NCI-H524 treated with DMSO at 0.1 percent for 48 hours (cell line): ENCODE measurements around the gene IL2RA.
"Not testable (repeated sequence)": the region's sequence is repeated elsewhere in the genome, so short reads cannot be mapped to it uniquely, and the experiment has no call there.

Source experiments
- DNase-seq: peaks from one replicate; lab custom pipeline; 2025; lab: John Stamatoyannopoulos, UW

Gene IL2RA

DNA sequence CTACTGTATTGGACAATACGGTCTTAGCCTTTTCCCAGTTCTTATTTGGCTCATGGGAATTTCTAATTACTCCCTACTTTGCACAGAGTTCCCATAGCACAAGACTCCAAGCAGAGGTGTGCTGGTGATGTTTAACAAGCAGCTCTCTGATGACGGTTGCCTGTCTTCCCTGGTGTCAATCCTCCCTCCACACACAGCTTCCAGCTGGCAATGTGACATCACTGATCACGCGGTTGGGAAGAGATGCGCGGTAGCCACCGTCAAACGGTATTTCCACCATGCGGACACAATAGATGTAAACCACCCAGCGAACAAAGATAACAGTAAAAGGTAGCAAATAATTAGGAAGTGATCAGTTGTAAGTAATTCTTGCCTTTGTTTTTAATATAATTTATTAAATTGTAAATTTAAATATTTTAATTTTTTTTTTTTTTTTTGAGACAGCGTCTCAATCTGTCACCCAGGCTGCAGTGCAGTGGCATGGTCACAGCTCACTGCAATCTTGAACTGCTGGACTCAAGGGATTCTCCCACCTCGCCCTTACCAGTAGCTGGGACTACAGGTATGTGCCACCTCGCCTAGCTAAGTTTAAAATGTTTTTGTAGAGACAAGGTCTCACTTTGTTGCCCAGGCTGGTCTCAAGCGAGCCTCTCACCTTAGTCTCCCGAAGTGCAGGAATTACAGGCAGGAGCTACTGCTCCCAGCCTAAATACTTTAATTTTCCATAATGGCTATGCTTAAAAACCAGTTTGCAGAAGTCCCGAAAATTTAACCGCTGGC is 48.6 kb downstream of the IL2RA start:
- no peak for DNase-seq

DNA sequence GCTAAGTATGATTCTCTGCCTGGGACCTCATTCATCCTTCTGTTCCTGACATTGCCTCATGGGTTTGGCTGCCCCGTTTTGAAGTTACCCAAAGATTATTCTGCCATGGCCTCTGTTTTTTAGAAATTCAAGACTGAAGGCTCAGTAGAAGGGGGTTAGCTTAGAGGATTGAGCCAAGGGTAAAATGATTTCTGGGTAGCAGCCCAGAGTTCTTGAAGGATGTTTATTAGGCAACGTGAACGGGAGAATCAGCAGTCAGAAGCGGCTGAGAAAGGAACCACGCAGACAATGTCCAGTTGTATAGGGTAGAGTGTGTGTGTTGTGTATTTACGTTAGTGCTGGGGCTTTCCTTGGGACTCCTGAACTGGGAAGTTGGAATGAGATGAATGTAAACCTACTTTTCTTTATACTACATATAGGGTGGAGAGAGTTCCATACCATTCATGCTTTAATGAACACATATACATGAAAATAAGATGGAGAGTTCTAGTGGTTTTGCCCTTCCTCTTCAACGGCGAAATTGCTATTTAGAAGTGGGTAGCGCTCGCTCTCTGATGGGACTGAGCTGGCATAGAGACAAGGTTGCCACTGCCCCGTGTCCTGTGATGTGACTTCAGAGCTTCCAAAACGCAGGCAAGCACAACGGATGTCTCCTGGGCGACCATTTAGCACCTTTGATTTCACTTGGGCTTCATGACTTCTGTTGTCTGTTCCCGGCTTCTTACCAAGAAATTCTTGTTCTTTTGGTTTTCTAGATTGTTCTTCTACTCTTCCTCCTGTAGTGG is 49.9 kb downstream of the IL2RA start:
- no peak for DNase-seq

DNA sequence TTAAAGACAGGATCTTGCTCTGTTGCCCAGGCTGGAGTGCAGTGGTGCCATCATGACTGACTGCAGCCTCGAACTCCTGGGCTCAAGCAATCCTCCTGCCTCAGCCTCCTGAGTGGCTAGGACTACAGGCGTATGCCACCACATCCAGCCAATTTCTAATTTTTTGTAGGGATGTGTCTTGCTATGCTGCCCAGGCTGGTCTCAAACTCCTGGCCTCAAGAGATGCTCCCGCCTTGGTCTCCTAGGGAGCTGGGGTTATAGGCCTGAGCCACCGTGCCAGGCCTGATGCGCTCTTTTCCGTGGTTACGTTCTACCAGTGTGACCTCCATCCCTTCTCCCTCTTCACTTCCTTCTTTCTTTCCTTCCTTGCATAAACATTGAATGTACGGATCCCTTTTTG is 50.6 kb downstream of the IL2RA start:
- no peak for DNase-seq

DNA sequence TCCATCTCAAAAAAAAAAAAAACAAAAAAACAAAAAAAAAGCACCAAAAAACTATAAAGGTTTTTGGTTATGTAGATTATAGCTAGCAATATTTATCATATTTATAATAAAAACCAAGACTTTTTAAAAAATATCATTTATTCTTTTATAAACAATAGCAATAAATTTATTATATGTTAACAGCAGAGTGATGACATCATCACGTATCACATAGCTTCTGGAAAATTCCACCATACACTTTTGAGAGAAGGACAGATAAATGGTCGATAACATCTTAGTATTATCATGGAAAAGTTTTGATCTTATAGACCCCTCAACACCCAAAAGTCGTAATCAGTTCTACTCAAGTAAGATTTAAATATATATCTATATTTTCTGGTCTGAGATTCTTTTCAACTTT is 51.6 kb downstream of the IL2RA start:
- DNase-seq = no peak

DNA sequence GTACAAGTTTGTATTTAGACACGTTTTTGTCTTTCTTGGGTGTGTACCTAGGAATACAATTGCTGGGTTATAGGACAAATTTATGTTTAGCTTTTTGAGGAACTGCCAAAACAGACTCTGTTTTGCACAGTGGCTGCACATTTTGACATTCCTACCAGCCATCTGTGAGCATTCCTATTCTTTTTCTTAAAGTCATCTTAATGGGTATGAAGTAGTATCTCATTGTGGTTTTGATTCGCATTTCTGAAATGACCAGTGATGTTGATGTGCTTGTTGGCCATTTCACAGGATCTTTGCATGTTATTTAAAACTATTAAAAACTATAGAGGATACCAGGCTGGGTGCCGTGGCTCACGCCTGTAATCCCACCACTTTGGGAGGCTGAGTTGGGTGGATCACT is 52.2 kb downstream of the IL2RA start:
- DNase-seq = no peak

DNA sequence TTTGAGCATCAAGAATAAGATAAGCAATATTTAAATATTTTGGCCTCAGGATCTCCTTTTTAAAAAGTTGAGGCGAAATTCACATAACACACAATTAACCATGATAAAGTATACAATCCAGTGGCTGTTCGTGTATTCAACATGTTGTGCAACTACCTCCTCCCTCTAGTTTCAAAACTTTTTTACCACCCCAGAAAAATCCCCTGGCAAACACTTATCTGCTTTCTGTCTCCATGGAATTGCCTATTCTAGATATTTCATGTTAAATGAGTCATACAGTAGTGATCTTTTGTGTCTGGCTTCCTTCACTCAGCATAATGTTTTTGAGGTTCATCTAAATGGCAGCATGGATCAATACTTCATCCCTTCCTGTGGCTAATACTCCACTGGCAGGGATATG is 53.0 kb downstream of the IL2RA start:
- DNase-seq = no peak

DNA sequence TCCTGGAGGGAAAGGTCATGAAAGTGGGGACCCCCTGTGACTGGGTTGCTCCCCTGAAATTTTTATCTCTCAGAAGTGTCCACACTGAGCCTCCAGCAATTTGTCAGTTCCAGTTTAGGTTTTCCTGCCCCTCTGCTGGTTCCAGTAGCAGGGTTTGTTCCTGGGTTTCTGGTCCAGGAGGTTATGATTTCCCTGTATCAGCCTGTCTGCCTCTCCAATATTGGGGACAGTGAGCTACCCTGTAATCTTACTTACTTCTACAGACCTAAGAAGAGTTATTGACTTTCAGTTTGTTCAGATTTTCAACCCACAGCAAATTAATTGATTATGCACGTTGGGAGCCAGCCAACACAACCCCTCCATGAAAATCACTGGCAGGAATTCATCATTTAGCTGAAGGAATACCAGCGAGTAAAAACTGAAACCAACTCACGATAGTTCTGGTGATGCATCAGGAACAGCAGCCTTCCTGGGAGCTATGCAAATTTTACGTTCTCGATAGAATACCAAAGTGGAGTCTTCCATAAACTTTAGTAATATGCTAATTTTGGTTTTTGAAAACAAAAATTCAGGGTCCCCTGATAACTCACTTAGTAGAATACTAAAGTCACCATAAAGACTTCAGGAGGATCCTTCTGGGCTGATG is 53.5 kb downstream of the IL2RA start:
- no peak for DNase-seq

DNA sequence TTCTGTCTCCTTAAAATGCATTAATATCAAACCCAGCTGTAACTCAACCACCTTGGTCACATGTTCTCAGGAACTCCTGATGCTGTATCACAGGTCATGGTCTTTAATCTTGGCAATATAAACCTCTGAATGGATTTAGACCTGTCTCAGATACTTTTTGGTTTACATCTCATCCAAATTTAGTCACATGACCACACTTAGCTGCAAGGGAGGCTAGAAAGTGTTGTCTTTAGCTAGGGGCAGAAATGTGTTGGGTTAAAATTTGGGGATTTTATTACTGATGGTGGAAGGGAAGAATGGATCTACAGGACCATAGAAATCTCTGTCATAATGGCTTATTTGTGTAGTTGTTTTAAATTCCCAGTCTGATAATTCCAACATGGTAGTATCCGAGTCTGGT is 55.2 kb downstream of the IL2RA start:
- DNase-seq = no peak

DNA sequence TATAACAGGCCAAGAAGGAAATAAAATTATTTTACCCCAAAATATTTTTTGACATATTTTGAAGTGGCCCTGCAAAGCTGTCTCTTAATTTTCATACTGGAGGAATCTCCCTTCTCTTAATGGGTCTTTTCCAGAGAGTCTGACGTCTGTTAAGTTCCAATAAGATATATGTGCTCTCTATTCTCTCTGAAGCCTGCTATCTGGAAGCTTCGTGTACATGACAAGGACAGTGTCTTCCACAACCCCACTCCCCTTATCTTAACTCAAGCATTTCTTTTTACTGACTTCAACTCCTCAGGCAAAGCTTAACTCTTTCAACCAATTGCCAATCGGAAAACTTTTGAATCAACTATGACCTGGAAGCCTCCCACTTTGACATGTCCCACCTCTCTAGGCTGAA is 55.6 kb downstream of the IL2RA start:
- no peak for DNase-seq

DNA sequence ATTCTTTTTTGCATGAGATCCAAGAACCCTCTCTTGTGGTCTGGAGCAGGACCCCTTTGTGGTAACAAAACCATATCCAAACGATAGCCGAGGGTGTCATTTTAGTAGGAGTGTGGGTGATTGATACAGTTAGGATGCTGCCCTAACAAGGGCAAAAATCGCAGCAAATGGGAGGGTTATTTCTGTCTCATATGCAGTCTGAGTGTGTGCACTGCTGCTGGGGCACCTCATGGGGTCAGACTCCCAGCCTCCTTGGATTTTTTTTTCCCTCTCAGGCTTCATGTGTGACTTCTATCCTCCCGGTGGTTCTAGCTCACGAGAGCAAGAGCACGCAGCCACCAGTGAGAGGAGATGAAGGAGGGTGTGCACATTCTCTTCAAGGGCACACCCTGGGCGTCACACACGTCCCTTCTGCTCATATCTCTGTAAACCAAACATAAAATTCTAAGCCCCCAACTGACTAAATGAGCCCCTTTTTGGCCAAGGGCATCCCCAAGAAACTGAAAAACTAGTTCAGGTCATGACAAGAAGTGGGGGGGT is 56.2 kb downstream of the IL2RA start:
- no peak for DNase-seq

DNA sequence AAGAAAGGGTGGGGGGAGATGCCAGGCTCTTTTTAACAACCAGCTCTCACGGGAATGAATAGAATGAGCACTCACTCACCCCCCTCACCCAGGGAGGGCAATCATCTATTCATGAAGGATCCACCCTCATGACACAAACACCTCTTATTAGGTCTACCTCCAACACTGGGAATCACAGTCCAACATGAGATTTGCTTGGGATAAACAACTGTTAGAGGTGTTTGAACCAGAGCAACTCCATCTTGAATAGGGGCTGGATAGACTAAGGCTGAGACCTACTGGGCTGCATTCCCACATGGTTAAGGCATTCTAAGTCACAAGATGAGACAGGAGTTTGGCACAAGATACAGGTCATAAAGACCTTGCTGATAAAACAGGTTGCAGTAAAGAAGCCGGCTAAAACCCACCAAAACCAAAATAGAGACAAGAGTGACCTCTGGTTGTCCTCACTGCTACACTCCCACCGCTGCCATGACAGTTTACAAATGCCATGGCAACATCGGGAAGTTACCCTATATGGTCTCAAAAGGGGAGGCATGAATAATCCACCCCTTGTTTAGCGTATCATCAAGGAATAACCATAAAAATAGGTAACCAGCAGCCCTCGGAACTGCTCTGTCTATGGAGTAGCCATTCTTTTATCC is 56.9 kb downstream of the IL2RA start:
- DNase-seq = not testable (repeated sequence)

DNA sequence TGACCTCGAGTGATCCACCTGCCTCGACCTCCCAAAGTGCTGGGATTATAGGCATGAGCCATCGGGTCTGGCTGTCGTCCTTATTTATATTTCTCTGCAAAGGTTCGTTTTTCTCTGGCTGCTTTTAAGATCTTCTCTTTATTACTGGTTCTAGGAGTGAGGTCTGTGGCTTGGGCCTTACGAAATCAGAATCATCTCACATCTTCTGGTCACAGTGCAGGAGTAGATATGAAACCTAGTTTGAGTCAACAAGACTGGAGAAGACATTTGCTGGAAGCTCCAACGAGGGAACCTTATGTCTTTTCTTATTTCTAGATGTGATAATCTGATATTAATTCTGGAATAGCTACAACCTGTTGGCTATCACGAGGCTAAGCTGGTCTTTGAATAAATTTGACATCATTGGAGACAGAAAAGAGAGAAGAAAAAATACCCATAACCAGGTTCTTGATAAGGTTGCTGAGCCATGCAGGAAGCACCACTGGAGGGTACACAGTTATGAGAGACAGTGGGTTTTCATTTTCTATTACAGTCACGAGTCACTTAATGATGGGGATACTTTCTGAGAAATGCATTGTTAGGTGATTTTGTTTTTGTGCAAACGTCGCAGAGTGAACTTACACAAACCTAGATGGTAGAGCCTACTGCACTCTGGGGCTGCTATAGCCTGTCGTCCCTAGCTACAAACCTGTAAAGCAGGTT is 59.2 kb downstream of the IL2RA start:
- no peak for DNase-seq

DNA sequence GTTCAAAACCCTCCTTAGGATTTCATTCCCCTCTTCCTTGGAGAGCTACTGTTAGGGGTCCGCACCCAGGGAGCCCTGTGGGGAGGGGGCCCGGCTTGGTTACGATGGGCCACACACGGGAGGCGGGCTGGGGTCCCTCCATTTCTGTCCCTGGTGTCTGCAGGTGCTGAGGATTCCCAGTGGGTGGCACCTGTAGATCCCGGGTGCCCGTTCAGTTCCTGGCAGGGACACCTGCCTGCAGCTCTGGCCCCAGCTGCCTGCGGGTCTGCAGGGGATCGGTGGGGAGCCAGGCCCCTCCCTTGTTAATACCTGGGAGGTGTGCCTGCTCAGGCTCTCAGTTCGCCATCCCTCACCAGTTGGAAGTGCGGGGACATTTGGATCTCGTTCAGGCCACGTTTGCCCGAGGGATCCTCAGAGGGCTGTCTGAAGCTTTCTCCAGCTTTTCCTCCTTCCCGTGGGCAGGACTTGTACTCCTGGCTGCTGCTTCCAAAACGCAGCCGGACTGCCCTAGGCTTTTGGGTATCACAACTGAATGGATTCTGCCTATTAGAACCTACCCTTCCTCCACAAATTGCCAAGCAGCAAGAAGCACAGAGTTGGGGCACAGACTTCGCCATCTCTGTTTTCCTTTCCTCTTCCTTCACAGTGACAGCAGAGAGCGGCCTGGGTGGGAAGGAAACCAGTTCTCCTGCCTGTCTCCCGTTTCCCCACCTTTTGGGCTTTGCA is 62.6 kb downstream of the IL2RA start:
- DNase-seq = no peak

DNA sequence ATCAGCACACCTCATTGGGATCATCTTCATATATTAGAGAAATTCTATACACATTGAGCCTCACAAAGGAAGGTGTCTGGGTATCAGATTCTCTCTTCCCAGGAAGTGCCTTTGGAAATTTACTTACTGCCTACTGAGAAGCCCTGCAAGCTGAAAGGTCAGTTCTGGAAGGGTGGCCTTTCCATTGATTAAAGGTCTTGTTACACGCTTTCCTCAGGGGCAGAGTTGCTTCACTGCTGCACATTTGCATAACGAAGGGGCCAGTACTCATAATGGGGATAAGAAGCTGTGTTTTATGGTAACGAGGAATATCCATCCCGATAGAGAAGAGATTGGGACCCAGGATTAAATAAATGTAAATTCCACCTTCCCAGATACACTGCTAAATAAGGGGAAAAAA is 65.5 kb downstream of the IL2RA start:
- DNase-seq = no peak

DNA sequence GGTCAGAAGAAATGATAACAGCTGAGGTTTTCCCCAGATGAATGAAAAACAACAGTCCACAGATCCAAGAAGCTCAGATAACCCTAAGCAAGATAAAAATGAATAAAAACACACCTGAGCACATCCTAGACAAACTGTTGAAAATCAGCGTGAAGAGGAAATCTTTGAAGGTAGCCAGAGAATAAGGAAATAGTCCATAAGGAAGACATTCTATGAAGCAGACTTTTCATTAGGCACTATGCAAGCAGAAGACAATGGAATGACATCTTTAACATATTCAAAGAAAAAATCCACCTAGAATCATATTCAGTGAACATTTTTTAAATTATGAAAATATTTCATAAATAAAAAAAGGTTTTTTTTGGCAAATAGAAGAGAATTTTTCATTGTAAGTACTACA is 69.8 kb downstream of the IL2RA start:
- no peak for DNase-seq

DNA sequence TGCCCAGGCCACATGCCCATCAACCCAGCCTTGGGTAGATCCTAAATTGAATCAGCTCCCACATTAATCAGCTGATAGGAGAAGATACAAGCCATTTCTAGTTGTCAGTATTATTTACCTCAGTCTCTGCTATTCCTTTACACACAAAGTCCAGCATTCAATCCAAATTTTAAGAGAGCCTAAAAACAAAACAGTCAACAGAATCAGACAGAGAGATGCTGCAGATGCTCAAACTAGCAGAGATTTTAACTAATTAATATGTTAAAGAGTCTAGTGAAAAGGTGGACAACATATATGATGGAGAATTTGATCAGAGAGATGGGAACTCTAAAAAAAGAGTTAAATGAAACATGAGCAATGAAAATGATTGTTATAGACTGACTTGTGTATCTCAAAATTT is 70.5 kb downstream of the IL2RA start:
- DNase-seq = no peak

DNA sequence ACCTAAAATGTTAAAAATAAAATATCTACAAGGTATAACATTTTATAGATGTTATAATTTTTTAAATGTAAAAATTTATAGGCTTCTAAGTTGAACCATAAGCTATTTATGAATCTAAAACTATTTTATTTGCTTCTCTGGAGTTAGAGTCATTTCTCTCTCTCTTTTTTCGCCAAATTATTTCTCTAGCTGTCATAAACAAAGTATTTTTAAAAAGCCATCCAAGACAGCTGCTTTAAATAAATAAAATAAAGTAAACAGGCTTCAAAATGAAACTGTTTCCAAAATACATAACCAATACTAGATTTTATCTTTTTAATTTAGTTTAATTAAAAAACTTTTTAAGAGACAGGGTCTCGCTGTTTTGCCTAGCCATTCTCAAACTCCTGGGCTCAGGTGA is 72.4 kb downstream of the IL2RA start:
- DNase-seq = no peak

DNA sequence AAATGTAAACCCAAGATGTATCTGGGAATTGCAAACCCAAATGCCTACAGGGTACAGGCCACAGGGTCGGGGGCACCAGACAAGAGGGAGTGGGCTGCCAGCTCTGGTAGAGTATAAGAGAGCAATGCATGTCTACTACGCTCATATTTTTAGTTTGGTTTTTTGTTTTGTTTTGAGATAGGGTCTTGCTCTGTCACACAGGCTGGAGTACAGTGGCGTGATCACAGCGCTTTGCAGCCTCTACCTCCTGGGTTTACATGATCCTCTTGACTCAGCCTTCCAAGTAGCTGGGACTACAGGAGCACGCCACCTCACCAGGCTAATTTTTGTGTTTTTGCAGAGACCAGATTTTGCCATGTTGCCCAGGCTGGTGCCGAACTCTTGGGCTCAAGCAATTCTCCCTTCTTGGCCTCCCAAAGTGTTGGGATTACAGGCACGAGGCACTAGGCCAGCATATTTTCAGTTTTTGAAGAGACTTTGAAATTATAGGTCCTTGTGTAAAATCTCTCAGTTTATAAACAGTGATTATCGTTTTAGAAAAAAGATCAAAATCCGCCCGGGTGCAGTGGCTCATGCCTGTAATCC is 73.7 kb downstream of the IL2RA start:
- DNase-seq = no peak

DNA sequence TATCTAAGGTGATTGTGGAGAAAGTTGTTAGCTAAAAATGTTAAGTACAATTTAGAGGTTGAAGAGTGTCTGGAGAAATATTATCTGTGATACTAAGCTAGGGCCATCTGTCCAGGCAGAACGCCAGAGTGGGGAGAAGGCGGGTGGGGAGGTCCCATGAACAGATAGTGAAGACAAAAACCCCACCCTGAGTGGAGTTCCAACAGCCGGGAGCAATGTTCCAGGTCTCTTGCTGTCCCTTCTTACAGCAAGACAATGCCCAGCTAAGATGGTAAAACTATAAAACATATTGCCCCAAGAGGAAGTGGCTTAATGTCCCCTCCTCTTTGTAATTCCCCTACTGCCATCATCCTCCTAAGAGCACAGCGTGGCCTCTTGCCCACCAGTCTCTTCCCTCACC is 74.4 kb downstream of the IL2RA start:
- DNase-seq = peak; percentile 54

DNA sequence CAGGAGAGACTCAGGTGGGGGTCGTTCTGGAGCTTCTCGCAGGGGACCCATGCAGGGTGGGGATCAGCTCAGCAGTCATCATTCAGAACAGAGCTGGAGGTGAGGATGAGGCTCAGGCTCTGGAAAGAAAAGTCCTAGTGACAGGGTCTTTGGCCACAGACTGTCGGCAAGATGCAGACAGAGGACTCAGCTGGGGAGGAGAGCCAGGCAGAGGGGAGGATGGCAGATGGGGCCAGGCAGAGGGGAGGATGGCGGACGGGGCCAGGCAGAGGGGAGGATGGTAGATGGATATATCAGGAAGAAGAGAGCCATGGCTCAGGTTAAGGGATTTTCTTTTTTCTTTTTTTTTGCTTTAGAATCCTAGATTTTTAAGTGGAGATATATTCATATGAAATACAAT is 77.1 kb downstream of the IL2RA start:
- DNase-seq = no peak

DNA sequence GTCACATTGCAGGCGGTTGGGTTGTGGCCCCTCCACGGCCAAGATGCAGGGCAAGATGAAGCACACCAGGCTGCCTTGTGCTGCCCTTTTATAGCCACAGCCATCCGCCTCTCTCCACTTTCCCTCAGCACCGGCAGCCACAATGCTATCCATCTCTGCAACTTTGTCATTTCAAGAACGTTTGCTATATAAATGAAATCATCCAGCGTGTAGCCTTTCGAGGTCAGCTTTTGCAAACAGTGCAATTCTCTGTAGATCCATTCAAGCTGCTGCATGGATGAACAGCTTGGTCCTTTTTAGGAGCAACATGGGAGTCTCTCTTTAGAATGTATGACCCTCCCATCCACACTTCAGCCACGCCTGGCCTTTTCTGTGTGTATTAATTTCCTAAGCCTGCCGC is 78.4 kb downstream of the IL2RA start:
- DNase-seq = no peak
